Activated T-cell treated with anti-CD3 and anti-CD28 coated beads, Interleukin-2, amount 50 U/mL, for 4 hours (primary cell): ENCODE data around the gene LRRC73. TPM values are rescaled to one million over a fixed set of nuclear protein-coding genes. Genes with fewer than 3 reads are reported as not detected.
"Not testable (repeated sequence)": the region's sequence is repeated elsewhere in the genome, so short reads cannot be mapped to it uniquely, and the experiment has no call there.

Experiments
- ATAC-seq, 2 donors: fragments of 200-7000 bp; cut with Tn5 transposase; one replicate each; pipeline ENCODE4 v1.10.0; 2021
- DNase-seq: peaks from one replicate; pipeline ENCODE4 v3.0.0-alpha.2; 2020
- H3K27me3 Mint-ChIP-seq: one replicate; pipeline ENCODE4 v1.8.0; 2021; ENCODE audit warnings: low read depth, mixed read lengths
- H3K36me3 Mint-ChIP-seq: one replicate; pipeline ENCODE4 v1.8.0; 2022; ENCODE audit warnings: mixed read lengths; ENCODE audit not compliant: insufficient read depth
- H3K4me1 Mint-ChIP-seq: one replicate; pipeline ENCODE4 v1.8.0; 2021; ENCODE audit warnings: low read depth, mixed read lengths
- H3K4me3 Mint-ChIP-seq: one replicate; pipeline ENCODE4 v1.8.0; 2021; ENCODE audit warnings: mild to moderate bottlenecking, moderate library complexity, mixed read lengths
- H3K9me3 Mint-ChIP-seq: one replicate; pipeline ENCODE4 v1.8.0; 2021; ENCODE audit warnings: mixed read lengths
- total RNA-seq, 3 donors: library from RNA; stranded (reverse); gene quantifications; one replicate each; pipeline ENCODE4 v1.2.1, GENCODE V29; 2021

Gene LRRC73
- total RNA-seq, 3 donors from 2014 or later: 0.16 to 0.47 (median 0.20) TPM

DNA sequence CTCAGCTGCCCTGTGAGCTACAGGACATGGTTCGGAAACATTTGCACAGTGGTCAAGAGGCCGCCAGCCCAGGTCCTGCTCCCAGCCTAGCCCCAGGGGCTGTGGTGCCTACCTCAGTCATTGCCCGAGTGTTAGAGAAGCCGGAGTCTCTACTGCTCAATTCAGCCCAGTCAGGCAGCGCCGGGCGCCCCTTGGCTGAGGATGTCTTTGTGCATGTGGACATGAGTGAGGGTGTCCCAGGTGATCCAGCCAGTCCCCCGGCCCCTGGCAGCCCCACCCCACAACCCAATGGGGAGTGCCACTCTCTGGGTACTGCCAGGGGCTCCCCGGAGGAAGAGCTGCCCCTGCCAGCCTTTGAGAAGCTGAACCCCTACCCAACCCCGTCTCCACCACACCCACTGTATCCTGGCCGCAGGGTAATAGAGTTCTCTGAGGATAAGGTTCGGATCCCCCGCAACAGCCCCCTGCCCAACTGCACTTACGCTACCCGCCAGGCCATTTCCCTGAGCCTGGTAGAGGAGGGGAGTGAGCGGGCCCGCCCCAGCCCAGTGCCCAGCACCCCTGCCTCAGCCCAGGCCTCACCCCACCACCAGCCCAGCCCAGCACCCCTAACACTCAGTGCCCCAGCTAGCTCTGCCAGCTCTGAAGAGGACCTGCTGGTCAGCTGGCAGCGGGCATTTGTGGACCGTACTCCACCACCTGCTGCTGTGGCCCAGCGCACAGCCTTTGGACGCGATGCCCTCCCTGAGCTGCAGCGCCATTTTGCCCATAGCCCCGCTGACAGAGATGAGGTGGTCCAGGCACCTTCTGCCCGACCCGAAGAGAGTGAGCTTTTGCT, 5.2 kb downstream of the LRRC73 start:
- peaks cover 14% of the 10 kb centered on the region for H3K36me3 Mint-ChIP-seq
- H3K4me1 Mint-ChIP-seq: peaks cover 7% of the 10 kb centered on the region
- no peaks in the 10 kb centered on the region for H3K9me3 Mint-ChIP-seq
- peaks cover 18% of the 10 kb centered on the region for H3K27me3 Mint-ChIP-seq
- H3K4me3 Mint-ChIP-seq: no peak overlapping the region
- ATAC-seq (no peak), DNase-seq (no peak)

DNA sequence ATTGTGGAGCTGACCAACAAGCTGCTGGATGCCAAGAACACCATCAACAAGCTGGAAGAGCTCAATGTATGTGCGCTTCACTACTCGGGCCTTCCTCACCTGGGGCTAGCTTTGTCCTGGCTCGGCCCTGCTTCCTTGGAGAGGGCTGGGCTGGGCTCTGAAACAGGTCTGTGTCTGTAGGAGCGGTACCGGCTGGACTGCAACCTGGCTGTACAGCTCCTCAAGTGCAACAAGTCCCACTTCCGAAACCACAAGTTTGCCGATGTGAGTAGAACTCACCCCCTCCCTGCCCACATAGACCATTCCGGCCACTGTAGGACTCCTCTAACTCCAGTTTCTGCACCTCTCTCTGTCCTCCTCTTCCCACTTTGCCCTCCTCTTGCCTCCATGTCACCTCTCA, 6.7 kb downstream of the LRRC73 start:
- H3K27me3 Mint-ChIP-seq: peaks cover 8% of the 10 kb centered on the region
- ATAC-seq: no peak
- no peaks in the 10 kb centered on the region for H3K9me3 Mint-ChIP-seq
- peaks cover 18% of the 10 kb centered on the region for H3K36me3 Mint-ChIP-seq
- DNase-seq: no peak
- no peak overlapping the region for H3K4me3 Mint-ChIP-seq
- H3K4me1 Mint-ChIP-seq: no peaks in the 10 kb centered on the region

- Mint-ChIP-seq H3K9me3 (no peaks in the 10 kb centered on the region), H3K36me3 (peaks cover 18% of the 10 kb centered on the region), H3K27me3 (peaks cover 3% of the 10 kb centered on the region), H3K4me3 (no peak overlapping the region), H3K4me1 (no peaks in the 10 kb centered on the region)
- ATAC-seq: no peak
- no peak for DNase-seq
These were observed 7.5 kb downstream of the LRRC73 start for GRCh38 chr6:43502666-43503065.

DNA sequence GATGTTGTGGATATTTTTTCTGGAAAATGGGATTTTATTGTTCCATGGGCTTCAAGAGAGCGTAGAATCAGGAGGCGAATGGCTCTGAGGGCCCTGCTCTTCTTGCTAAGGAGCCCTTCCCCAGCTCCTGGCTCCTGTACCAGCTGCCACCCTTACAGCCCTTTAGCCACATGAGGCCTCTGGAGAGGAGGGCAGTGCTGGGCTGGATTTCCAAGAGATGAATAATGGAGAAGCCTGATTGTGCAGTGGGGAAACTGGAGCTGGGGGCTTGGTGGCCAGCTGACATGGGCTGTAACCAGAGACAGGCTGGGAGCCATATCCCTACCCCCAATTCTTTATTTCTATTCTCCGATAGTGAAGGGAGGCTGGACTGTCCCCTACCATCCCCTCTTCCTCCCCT, 9.2 kb downstream of the LRRC73 start:
- H3K36me3 Mint-ChIP-seq: peaks cover 18% of the 10 kb centered on the region

DNA sequence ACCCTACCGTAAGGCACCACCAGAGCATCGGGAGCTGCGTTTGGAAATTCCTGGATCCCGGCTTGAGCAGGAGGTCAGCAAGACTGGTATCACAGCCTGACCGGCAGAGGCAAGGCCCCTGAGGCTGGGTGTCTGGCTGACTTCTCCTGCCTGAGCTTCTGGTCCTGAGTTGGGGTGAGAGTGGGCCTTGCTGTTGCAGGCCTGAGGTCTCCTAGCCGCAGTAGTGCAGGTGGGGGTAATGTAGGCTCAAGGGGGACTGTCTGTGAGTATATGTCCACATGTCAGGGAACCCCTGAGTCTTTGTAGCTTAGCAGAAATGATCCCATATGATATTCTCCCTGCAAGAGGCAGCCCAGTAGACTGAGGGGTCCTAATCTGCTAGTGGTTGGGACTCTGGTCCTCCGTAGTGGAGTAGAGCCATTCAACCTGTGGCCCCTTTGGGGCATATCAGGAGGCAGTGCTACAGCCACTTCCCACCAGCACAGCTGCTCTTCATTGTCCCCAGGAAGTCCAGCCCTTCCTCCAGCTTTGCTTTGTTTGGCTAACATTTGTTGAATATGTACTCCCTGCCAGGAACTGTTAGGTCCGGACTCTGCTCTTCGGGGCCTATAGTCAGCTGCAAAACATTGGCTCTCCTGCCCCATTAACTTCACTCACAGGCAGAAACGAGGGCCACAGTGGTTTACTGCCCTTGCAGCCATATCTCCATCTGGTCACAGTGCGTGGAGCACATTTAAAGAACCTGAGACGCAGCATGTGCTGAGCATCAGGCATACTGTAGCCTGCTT, 10.9 kb downstream of the LRRC73 start:
- Mint-ChIP-seq H3K27me3 (no peaks in the 10 kb centered on the region), H3K36me3 (peaks cover 18% of the 10 kb centered on the region), H3K4me1 (peaks cover 15% of the 10 kb centered on the region), H3K9me3 (no peaks in the 10 kb centered on the region), H3K4me3 (no peak overlapping the region)
- DNase-seq (no peak), ATAC-seq (no peak)

More for the DNA sequence above, 9.2 kb downstream of the LRRC73 start:
- Mint-ChIP-seq H3K27me3 (no peaks in the 10 kb centered on the region), H3K9me3 (no peaks in the 10 kb centered on the region), H3K4me1 (no peaks in the 10 kb centered on the region), H3K4me3 (no peak overlapping the region)
- no peak for DNase-seq
- no peak for ATAC-seq

DNA sequence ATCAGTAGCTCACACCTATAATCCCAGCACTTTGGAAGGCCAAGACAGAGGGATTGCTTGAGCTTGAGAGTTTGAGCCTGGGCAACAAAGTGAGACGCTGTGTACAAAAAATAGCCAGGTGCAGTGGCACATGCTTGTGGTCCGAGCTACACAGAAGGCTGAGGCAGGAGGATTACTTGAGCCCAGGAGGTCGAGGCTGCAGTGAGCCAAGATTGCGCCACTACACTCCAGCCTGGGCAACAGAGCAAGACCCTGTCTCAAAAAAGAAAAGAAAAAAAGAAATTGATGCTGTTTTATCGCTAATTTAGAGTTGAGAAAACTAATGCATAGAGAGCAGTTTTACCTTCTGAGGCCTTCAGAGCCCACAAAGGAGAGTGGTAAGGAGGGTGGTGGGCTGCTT, 11.9 kb downstream of the LRRC73 start:
- ATAC-seq, H3K9me3 Mint-ChIP-seq, H3K27me3 Mint-ChIP-seq, H3K4me3 Mint-ChIP-seq, DNase-seq: not testable (repeated sequence)
- Mint-ChIP-seq H3K36me3 (peaks cover 15% of the 10 kb centered on the region), H3K4me1 (peaks cover 22% of the 10 kb centered on the region)

DNA sequence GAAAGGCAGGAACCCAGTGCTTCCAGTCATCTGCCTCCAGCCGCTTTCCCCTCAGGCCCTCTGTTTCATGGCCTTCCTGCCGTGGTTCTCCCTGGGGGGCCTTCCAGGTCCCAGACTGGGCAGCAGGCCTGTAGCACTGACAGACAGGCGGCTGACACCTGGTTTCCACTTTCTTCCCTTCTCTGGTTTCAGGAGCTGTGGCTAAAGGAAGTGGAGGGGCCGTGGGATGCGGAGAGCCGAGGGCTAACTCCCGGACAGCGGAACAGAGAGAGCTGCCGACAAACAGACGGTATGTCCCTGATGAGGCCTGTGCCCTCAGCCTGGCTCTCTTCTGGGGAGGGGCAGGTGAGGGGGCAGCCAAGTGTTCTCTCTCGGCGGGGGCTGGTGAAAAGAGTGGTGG, 12.5 kb downstream of the LRRC73 start:
- H3K9me3 Mint-ChIP-seq: no peaks in the 10 kb centered on the region
- peaks cover 26% of the 10 kb centered on the region for H3K4me1 Mint-ChIP-seq
- no peaks in the 10 kb centered on the region for H3K27me3 Mint-ChIP-seq
- no peak for DNase-seq
- peaks cover 13% of the 10 kb centered on the region for H3K36me3 Mint-ChIP-seq
- no peak for ATAC-seq
- H3K4me3 Mint-ChIP-seq: no peak overlapping the region

DNA sequence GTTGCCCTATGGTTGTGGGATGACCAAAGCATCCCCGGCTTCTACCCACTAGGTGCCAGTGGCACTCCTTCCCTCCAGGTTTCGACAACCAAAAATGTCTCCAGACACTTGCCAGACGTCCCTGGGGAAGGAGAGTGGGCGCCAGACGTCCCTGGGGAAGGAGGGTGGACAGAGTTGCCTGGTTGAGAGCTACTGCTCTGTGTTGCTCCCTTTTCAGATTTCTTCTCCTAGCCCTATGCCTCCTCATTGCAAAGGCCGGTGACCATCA, 13.1 kb downstream of the LRRC73 start:
- ATAC-seq: no peak
- no peak for DNase-seq
- H3K4me1 Mint-ChIP-seq: peaks cover 27% of the 10 kb centered on the region
- H3K36me3 Mint-ChIP-seq: peaks cover 12% of the 10 kb centered on the region
- H3K9me3 Mint-ChIP-seq: no peaks in the 10 kb centered on the region
- no peaks in the 10 kb centered on the region for H3K27me3 Mint-ChIP-seq
- H3K4me3 Mint-ChIP-seq: no peak overlapping the region

DNA sequence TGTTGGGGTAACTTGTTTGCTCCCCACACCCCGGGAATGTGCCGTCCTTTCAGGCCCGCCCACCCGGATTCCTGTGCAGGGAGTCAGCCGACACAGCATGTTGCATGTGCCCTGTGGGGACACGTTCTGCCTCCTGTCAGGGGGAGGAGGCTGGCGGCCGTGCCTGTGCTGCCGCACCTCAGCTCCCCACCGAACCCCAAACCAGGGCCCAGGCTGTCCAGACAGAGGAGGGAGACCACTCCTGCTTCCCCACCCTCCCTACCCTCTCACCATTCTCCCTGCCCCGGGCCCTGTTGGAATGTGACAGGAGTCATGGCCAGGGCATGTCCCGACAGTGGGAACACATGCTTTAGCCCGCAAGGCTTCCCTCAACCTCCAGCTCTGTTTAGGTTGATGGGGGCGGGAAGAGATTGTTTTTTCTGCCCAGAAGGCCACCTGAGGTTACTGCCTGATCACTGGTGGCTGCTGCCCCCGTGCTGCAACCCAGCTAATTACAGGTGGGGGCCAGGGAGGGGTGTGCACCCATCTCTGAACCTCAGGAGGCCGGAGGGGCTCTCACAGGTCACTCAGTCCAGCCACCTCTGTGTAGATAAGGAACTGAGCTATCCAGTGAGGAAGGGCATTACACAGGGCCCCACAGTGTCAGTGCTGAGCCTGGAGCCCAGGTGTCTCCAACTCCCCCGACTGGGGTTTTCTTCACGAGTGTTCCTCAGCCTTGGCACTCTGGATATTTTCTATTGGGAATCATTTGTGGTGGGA, 13.6 kb downstream of the LRRC73 start:
- H3K4me1 Mint-ChIP-seq: peaks cover 27% of the 10 kb centered on the region
- ATAC-seq (no peak), DNase-seq (no peak)
- no peaks in the 10 kb centered on the region for H3K9me3 Mint-ChIP-seq
- H3K36me3 Mint-ChIP-seq: peaks cover 9% of the 10 kb centered on the region
- H3K27me3 Mint-ChIP-seq: no peaks in the 10 kb centered on the region
- H3K4me3 Mint-ChIP-seq: no peak overlapping the region

DNA sequence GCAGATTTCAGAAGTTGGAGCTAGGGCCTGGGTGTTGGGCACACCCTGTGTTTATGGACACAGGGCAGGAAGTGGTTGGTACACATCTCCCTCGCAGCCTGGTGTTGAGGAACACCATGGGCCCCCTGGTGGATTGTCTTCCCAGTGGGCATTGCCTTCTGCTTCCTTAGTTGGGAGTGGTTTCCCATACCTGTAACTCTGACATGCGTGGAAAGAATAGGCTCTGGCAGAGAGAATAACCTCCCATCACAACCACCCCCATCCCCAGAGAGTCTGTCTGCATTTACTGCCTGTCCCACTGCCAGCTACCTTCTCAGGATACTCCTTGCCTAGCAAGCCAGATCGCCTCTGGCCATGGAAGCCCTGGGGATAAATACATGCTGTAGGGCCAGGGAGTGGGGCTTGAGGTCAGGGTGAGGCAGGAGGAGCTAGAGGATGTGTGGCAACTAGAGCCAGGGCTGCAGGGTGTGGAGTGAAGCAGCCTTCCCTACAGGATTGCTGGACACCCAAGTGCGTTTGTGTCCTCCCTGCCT, 14.7 kb downstream of the LRRC73 start:
- Mint-ChIP-seq H3K9me3 (no peaks in the 10 kb centered on the region), H3K27me3 (no peaks in the 10 kb centered on the region), H3K4me3 (no peak overlapping the region), H3K36me3 (peaks cover 6% of the 10 kb centered on the region), H3K4me1 (peaks cover 27% of the 10 kb centered on the region)
- peak in 1 of 2 donors; percentile 41 for ATAC-seq
- DNase-seq: no peak

DNA sequence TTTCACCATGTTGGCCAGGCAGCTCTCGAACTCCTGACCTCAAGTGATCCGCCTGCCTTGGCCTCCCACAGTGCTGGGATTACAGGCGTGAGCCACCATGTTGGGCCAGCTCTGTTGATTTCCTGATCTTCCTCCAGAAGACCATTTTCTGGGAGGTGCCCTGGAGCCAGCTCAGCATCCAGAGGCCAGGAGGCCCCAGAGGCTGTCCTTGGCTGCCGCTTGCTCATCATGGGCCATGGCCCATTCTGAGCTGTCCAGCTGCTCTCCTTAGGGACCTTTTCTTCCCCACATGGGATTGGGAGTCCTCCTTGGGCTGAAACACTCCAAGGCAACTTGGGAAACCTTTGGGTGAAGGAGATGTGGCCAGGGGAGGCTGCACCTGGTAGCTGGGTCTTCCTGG, 15.4 kb downstream of the LRRC73 start:
- H3K4me1 Mint-ChIP-seq: peaks cover 31% of the 10 kb centered on the region

GRCh38 chr6:43494321-43494720, 15.8 kb downstream of the LRRC73 start:
- Mint-ChIP-seq H3K36me3 (peaks cover 4% of the 10 kb centered on the region), H3K4me3 (no peak overlapping the region), H3K4me1 (peaks cover 31% of the 10 kb centered on the region), H3K9me3 (no peaks in the 10 kb centered on the region), H3K27me3 (no peaks in the 10 kb centered on the region)
- no peak for ATAC-seq
- DNase-seq: no peak

More for the DNA sequence above, 15.4 kb downstream of the LRRC73 start:
- peaks cover 8% of the 10 kb centered on the region for H3K36me3 Mint-ChIP-seq
- ATAC-seq: no peak
- no peaks in the 10 kb centered on the region for H3K27me3 Mint-ChIP-seq
- H3K9me3 Mint-ChIP-seq: no peaks in the 10 kb centered on the region
- DNase-seq: no peak
- no peak overlapping the region for H3K4me3 Mint-ChIP-seq

DNA sequence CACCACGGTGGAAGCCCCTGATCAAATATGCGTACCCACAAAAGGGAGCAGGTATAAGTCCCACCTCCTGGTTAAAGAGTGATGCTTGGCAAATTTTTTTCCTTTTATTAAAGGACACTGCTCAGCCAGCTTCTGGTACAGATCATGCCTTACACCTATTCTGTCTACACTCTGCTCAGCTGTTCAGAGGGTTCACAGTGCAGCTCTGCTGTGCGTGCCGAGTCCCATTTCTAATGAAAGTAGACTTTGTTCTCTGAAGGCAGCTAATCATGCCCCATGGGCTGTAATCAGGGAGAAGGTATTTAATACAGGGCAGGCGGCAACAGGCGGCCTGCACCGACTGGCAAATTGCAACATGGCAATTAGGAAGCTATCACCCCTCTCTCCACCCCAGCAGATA, 16.3 kb downstream of the LRRC73 start:
- Mint-ChIP-seq H3K9me3 (no peaks in the 10 kb centered on the region), H3K27me3 (no peaks in the 10 kb centered on the region), H3K36me3 (peaks cover 4% of the 10 kb centered on the region), H3K4me1 (peaks cover 33% of the 10 kb centered on the region), H3K4me3 (no peak overlapping the region)
- DNase-seq (no peak), ATAC-seq (no peak)

- Mint-ChIP-seq H3K27me3 (no peaks in the 10 kb centered on the region), H3K36me3 (peaks cover 4% of the 10 kb centered on the region), H3K4me1 (peaks cover 33% of the 10 kb centered on the region), H3K9me3 (no peaks in the 10 kb centered on the region), H3K4me3 (no peak overlapping the region)
- no peak for DNase-seq
- no peak for ATAC-seq
These were observed 16.9 kb downstream of the LRRC73 start for GRCh38 chr6:43493230-43493629.
